ENCODE measurements around the gene FBLN2. TPM values are rescaled to one million over a fixed set of nuclear protein-coding genes. Genes with fewer than 3 reads are reported as not detected.

The FBLN2 gene
- total RNA-seq, 3 donors from 2014 or later (not counting 1 experiment from before 2014, with no cell fraction given), result 0.61 to 2.7 (median 1.6) TPM

DNA sequence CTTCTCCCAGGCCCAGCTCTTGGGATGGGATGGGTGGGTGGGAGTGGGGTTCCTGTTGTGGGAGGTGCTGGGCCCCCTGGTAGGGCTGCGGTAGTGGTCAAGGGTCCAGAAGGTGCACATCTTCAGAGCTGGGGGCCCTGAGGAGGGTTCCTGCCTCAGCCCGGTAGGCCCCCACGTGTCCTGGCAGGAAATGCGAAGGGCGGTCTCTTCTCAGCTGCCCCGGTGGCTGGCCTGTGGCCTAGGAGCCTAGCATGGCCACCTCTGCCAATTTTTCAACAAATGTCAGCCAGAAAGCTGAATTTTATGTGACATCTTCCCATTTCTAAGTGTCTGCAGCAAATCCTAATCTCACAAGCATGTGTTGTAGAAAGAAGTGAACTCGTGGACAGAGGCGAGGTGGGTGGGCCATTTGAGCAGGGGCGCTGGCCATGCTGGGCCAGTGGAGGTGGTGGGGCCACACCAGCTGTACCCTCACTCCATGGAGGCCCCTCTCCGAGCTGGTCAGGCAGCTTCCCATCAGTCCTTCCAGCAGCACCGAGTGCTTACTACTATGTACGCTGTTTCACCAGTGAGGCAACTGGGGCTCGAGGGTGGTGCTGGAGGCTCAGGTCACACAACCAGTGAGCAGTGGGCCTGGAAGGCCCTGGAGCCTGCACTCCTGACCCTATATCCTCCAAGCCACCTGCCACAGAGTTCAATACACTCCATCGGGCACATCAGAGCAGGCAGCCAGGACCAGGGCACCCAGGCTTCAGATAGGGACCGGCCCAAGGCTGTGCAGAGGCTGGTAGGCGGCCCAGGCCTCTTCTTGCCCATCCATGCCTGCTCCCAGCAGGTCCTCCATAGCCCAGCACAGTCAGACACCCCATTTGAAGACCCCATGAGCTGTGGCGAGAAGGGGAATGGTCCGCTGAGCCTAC, 23.2 kb downstream of the FBLN2 start:
- peaks cover 0 to 2% of the 10 kb centered on the region in 2 donors for H3K27me3 Mint-ChIP-seq (ENCODE audit: low read depth in 2 of 2)
- peaks cover 0 to 5% of the 10 kb centered on the region in 2 donors for H3K4me1 Mint-ChIP-seq
- no peak overlapping the region for H3K27ac ChIP-seq (ENCODE audit: low read length)
- DNase-seq (no peak), ATAC-seq (no peak)
- H3K4me3 ChIP-seq (ENCODE audit: low read length), result no peak overlapping the region
- no peaks in the 10 kb centered on the region for H3K9me3 ChIP-seq (ENCODE audit: control insufficient read depth, insufficient read depth, low read length)
- no peaks in the 10 kb centered on the region for H3K4me1 ChIP-seq (ENCODE audit: control insufficient read depth, insufficient read depth, low read length)
- no peaks in the 10 kb centered on the region for H3K36me3 ChIP-seq (ENCODE audit: control insufficient read depth, insufficient read depth, low read length)
- H3K4me3 Mint-ChIP-seq, result no peak overlapping the region
- TF ChIP-seq, protein P1, sequence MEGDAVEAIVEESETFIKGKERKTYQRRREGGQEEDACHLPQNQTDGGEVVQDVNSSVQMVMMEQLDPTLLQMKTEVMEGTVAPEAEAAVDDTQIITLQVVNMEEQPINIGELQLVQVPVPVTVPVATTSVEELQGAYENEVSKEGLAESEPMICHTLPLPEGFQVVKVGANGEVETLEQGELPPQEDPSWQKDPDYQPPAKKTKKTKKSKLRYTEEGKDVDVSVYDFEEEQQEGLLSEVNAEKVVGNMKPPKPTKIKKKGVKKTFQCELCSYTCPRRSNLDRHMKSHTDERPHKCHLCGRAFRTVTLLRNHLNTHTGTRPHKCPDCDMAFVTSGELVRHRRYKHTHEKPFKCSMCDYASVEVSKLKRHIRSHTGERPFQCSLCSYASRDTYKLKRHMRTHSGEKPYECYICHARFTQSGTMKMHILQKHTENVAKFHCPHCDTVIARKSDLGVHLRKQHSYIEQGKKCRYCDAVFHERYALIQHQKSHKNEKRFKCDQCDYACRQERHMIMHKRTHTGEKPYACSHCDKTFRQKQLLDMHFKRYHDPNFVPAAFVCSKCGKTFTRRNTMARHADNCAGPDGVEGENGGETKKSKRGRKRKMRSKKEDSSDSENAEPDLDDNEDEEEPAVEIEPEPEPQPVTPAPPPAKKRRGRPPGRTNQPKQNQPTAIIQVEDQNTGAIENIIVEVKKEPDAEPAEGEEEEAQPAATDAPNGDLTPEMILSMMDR (IDR thresholded peaks at IDR 0.05), result no peak
- no peaks in the 10 kb centered on the region for H3K27me3 ChIP-seq (ENCODE audit: control insufficient read depth, insufficient read depth, low read length)
- no peaks in the 10 kb centered on the region for H3K9me3 Mint-ChIP-seq
- no peaks in the 10 kb centered on the region for H3K36me3 Mint-ChIP-seq
- H3K27ac Mint-ChIP-seq, result no peak overlapping the region
- WGBS (ENCODE audit: insufficient coverage), result 88% methylated on average over 18 of the region's 18 CpGs
- intact Hi-C loops (cut with micrococcal nuclease), result no loop called here

DNA sequence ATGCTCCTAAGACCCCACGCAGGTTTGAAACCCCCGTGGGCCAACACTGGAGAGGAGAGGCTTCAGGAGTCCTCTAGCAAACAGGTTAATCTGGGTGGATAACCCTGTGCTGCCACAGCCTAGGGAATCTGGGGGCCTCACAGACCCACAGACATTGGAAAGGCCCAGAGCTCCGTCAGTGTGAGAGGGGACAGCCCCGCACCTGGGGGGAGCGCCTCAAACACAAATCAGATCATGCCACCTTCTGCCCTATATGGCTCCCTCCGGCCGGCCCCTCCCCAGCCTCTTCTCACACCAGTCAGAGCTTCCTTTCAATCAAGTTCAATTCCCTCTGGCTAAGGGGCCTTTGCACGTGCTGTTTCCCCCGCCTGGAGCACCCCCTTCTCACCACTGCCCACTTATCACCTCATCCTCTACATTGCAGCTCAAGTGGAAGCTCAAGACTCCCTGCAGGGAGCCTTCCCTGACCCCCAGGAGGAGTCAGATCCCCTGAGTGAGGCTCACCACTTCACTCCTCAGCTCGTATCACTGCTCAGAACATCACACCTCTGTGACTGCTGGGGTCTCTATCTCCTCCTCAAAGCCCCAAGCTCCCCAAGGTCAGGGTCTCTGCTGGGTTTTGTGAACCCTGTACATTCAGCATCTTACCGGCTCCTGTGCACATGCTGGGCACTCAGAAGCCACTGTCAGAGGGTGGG, 24.1 kb downstream of the FBLN2 start:
- intact Hi-C loops (cut with micrococcal nuclease), result no loop called here
- H3K36me3 ChIP-seq (ENCODE audit: control insufficient read depth, insufficient read depth, low read length), result no peaks in the 10 kb centered on the region
- ATAC-seq (no peak), DNase-seq (no peak)
- H3K4me1 Mint-ChIP-seq, result peaks cover 0 to 5% of the 10 kb centered on the region in 2 donors
- no peaks in the 10 kb centered on the region for H3K36me3 Mint-ChIP-seq
- H3K27me3 ChIP-seq (ENCODE audit: control insufficient read depth, insufficient read depth, low read length), result no peaks in the 10 kb centered on the region
- H3K4me1 ChIP-seq (ENCODE audit: control insufficient read depth, insufficient read depth, low read length), result no peaks in the 10 kb centered on the region
- H3K9me3 Mint-ChIP-seq, result no peaks in the 10 kb centered on the region
- H3K4me3 Mint-ChIP-seq, result no peak overlapping the region
- TF ChIP-seq, protein P1 (IDR thresholded peaks at IDR 0.05), result no peak
- no peak overlapping the region for H3K4me3 ChIP-seq (ENCODE audit: low read length)
- H3K27me3 Mint-ChIP-seq (ENCODE audit: low read depth in 2 of 2), result peaks cover 0 to 2% of the 10 kb centered on the region in 2 donors
- H3K27ac Mint-ChIP-seq, result no peak overlapping the region
- no peak overlapping the region for H3K27ac ChIP-seq (ENCODE audit: low read length)
- H3K9me3 ChIP-seq (ENCODE audit: control insufficient read depth, insufficient read depth, low read length), result no peaks in the 10 kb centered on the region
- WGBS (ENCODE audit: insufficient coverage), result 77% methylated on average over 10 of the region's 11 CpGs

DNA sequence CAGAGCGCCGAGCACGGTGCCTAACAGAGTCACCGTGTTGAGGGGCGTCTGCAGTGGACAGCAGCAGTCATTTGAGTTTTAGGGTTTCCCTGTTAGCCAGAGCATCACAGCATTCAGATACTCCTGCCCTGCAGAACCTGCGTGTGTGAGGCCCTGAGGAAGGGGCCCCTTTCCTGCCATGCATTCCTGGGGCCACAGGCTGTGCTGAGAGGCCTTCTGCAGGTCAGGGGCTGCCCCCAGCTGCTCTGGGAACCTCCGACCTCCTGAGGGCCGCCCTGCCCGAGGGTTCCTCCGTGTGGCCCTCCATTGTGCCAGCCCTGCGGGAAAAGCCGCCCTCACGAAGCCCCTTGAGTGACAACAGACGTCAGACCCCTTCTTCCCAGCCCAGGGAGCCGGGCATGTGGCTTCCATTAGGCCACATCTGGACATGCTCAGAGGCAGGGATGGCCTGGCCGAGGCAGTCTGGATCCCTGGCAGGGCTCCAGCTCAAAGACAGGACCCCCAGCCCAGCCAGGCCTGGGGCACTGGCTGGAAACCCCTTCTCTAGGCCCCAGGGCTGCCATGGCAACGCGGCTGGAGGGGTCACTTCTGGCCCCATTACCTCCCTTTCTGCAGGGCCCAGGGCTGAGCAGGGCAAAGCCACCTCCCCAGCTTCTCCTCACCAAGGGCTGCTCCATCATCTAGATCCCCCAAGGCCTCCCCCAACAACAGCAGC, 25.3 kb downstream of the FBLN2 start:
- Mint-ChIP-seq H3K4me1 (peaks cover 0 to 5% of the 10 kb centered on the region in 2 donors), H3K36me3 (no peaks in the 10 kb centered on the region), H3K4me3 (no peak overlapping the region), H3K27me3 (ENCODE audit: low read depth in 2 of 2) (no peaks in the 10 kb centered on the region), H3K27ac (no peak overlapping the region), H3K9me3 (no peaks in the 10 kb centered on the region)
- no peak overlapping the region for H3K4me3 ChIP-seq (ENCODE audit: low read length)
- H3K36me3 ChIP-seq (ENCODE audit: control insufficient read depth, insufficient read depth, low read length), result no peaks in the 10 kb centered on the region
- no peak for DNase-seq
- no peak for ATAC-seq
- H3K27ac ChIP-seq (ENCODE audit: low read length), result no peak overlapping the region
- no peaks in the 10 kb centered on the region for H3K4me1 ChIP-seq (ENCODE audit: control insufficient read depth, insufficient read depth, low read length)
- intact Hi-C loops (cut with micrococcal nuclease), result no loop called here
- TF ChIP-seq, protein P1 (IDR thresholded peaks at IDR 0.05), result no peak
- 81% methylated on average over 18 of the region's 18 CpGs for WGBS (ENCODE audit: insufficient coverage)
- H3K9me3 ChIP-seq (ENCODE audit: control insufficient read depth, insufficient read depth, low read length), result no peaks in the 10 kb centered on the region
- no peaks in the 10 kb centered on the region for H3K27me3 ChIP-seq (ENCODE audit: control insufficient read depth, insufficient read depth, low read length)
